T-helper 1 cell (primary cell): ENCODE measurements around the gene WDFY4.

Experiments used
- DNase-seq, 5 donors: peaks; one replicate each; pipeline ENCODE4 v3.0.0-alpha.2; 2012 to 2020

The WDFY4 gene

DNA sequence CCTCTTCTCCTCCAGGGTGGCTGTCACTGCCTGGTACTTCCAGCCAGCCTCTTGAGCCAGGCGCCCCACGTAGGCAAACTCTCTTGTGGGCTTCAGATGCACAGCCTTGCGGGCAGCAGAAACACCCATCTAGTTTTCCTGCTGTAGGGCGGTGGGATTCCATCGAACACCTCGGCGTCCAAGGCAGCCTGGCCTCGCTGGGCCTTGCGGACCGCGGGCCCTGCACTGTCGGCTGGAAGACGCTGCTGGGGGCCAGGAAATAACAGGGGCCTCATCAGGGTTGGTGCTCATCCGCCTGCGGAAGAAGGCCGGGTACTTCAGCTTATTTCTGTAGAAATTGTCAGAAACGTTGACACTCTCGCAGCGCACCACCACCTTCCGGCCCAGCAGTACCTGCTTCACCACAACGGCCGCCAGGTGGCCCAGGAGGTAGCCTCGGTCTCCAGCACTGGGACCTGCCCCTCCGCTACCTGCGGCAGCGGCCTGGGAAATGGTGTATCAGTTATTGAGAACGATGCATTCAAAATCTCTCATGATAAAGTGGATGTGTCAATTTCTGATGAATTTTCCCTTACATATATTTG is 61.1 kb downstream of the WDFY4 start:
- DNase-seq: no peak

DNA sequence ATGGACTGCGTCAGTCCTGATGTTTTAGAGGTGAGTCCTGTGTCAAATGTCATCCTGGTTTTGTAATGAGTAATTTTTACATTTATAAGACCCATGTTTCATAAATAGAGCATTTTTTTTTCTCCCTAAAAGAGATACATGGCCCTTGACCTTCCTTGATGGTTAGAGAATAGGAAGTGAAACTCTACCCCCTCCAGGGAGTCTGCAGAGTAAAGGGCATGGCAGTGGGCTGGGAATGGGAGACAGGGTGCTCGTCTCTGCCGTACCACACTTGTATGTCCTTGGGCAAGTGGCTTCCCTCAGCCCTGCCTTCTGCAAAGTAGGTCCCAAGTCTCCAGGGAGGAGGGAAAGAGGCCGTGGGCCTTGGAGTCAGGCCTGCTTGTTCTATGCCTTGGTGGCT is 63.9 kb downstream of the WDFY4 start:
- no peak for DNase-seq

DNA sequence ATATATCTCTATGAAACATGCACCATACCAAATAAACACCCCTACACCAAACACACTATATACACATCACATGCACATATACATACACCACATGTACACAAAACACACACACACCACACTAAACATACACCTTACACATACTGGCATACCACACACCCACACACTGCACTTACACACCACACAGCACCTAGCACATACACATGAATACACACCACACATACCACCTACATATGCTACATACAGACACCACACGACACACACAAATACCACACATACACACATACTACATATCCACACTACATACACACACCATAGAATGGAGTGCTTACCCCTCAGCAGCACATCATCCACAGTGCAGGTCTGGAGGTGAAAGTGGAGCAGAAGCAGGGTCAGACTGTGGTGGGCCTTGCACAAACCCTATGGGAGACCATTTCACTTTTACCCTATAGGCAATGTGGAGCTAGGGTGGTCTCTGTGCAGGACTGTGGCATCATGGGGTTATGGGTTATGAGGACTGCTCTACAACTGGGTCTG is 64.6 kb downstream of the WDFY4 start:
- no peak for DNase-seq

DNA sequence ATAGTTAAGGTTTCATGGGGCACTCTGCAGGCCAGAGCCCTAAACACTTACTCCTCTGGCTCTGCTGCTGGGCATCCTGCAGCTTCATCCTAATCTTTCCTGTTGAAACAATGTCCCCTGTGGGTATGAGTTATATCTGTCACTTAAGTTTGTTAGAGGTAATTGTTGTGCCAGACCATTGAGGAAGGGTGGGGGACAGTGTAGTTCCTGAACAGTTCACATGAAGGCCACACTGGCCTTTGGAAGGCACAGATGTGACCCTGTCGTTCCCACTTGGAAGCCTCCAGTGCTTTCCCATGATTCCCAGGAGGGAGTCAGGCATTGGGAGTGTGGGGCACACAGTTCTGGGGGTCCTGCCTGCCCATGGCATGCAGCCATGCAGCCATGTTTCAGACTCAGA is 65.3 kb downstream of the WDFY4 start:
- DNase-seq: no peak

- DNase-seq: no peak
These were observed 66.3 kb downstream of the WDFY4 start for GRCh38 chr10:48750991-48751390.

DNA sequence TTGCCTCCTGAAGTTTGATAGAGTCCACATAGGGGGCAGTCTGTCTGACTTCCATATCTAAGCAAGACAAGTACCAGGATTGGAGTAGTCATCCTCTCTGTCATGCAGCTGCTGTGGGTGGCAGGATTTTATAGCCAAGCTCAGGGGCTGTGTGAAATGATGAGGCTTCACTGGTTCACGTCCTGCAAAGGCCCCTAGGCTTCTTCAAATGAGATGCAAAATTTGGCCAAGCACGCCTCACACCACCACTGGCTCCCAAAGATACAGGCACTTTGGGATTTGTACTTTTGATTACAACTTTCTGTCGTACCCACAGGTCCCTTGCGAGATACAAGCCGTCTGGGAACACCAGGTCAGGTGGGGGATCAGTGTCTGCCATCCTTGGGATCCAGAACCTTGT is 67.1 kb downstream of the WDFY4 start:
- DNase-seq: no peak

DNA sequence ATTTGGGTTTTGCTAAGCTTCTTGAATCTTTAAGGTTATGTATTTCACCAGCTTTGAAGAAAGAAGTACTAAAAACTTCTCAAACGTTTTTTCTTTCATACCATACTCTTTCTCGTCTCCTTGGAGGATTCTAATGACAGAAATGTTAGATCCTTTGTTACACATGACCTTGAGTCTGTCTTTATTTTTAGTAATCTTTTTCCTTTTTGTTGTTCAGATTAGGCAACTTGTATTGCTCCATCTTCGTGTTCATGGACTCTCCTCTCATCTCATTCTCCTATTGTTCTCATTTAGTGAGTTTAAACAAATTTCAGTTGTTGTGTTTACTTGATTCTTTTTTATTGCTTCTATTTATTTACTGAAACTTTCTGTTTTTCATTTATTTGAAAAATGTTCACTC is 73.7 kb downstream of the WDFY4 start:
- no peak for DNase-seq

- no peak for DNase-seq
These were observed 74.6 kb downstream of the WDFY4 start for GRCh38 chr10:48759113-48759901.

DNA sequence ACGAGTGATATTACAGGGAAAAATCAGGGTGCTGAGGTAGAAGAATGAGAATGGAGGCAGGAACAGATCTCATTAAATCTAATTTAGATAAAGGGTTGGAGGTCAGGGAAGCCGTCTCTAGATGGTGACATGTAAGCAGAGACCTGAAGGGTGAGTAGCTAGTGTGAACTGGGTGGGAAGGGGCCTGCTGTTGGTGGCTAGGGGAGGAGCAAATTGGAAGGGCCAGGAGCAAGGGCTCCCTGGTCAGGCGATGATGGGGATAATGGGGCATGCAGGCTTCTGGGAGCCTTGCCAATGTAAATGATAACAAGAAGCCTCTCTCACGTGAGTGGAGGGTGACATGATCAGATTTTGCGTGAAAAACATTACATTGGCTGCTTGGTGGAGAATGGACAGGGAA is 76.3 kb downstream of the WDFY4 start:
- DNase-seq: no peak

DNA sequence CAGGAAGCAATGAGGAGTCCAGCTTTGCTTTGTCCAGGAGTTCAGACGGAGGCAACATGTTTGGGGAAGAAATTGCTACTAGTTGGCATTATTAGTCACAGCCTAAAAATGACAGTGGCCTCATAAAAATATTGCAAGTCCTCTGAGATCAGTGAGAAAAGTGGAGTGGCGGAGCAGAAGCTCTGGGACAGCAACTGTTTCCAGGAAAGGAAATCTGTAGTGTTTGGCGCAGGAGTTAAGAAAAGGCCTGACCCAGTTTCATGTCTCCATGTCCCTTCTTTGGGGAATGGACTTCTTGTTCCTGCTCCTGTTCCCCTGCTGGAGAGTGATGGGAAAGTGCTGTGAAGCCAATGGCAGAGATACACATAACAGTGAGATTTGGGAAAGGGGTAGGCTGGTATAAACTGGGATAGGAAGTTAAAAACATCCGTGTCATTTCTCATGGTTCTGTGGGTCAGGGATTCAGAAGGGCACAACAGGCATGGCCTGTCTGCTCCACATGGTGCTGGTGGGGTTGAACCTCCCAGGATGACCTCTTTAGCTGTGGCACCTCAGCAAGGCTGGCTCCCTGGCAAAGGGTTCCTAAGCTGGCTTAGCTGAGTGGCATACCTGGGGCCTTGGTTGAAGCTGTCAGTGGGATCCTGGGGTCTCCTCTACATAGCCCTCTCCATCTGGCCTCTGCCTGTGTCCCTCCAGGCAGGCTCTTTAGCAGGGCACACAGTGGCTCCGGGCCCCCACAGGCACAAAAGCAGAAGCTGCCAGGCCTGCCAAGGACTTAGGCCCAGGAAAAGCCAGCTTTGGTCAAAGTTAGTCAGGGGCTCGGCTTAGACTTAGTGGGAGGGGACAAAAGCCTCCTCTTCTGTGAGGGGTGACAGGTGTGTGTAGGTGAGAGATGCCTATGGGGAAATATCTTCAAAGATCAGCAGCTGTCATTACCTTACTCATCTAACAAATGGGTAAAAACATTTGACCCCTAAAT is 77.7 kb downstream of the WDFY4 start:
- no peak for DNase-seq

- DNase-seq: no peak
These were observed 78.8 kb downstream of the WDFY4 start for GRCh38 chr10:48763403-48763965.

DNA sequence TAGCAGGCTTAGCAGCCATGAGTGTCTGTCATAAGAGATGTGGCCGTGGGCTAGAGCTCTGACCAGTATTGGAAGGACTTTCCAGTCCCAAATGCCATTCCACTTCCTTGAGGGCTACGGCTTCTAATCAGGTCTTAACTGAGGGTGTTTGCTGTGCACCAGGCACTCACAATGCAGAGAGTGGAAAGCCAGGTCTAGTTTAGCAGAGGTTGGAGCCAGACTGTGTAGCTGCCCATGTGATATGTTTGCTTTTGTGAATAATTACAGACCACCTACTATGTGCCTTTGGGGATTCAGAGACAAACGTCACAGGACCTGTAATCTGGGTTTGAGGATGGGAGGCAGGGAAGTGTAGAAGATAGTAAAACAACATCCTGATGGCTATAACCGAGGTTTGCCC is 79.8 kb downstream of the WDFY4 start:
- no peak for DNase-seq

- DNase-seq: no peak
These were observed 80.4 kb downstream of the WDFY4 start for GRCh38 chr10:48765039-48765438.

GRCh38 chr10:48765527-48765926 is 80.9 kb downstream of the WDFY4 start:
- no peak for DNase-seq

GRCh38 chr10:48767373-48768143 is 82.9 kb downstream of the WDFY4 start:
- no peak for DNase-seq

GRCh38 chr10:48768144-48768766 is 83.6 kb downstream of the WDFY4 start:
- no peak for DNase-seq

DNA sequence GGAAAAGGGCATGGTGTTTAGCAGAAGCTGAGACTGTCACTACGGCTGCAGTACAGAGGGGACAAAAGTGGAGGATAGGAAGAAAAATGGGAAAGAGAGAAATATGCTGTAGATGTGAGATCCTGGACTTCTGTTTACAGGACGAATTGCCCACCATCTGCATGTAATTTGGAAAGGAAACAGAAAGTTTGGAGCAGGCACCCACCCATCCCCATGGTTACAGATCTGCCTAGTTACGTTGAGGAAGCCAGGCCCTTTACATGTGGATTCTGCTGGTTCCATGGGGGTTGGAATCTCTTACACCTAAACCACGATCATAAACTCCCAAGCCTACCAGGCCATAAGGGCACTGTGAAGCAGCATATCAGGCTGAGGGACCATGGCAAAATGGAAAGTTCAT is 84.3 kb downstream of the WDFY4 start:
- DNase-seq: no peak

- no peak for DNase-seq
These were observed 85.2 kb downstream of the WDFY4 start for GRCh38 chr10:48769706-48770435.

- no peak for DNase-seq
These were observed 86.0 kb downstream of the WDFY4 start for GRCh38 chr10:48770561-48771089.

DNA sequence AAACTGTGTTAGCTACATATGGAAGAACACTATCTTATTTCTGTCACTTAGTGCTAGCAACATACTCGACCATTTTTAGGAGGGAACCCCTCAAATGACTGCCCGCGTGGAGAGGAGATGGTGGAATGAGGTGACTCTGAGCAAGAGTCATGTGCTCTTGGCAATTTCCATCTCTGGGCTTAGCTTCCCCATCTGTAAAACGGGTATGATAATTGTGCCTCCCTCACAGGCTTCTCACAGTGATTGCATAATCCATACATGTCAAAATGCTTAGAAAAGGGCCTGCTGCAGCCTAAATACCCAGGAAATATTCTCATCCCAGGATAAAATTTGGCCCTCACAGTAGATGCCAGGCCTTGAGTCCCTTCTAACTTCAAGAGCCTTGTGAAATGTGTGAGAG is 86.6 kb downstream of the WDFY4 start:
- DNase-seq: no peak

GRCh38 chr10:48772059-48772458 is 87.4 kb downstream of the WDFY4 start:
- DNase-seq: no peak
